Hepatocyte (in vitro differentiated cells): Measurements from ENCODE around the gene ZNF804A.

Source experiments
- CTCF ChIP-seq: fragments of 200-600 bp; sonication (generic); IDR thresholded peaks from 2 replicates; pipeline ENCODE4 v1.5.1; 2016; ENCODE audit warnings: antibody characterized with exemption, mild to moderate bottlenecking; ENCODE audit not compliant: poor library complexity
- EZH2 ChIP-seq: fragments of 200-600 bp; sonication (generic); IDR thresholded peaks from 2 replicates; pipeline ENCODE4 v1.6.1; 2016; ENCODE audit warnings: antibody characterized with exemption, mild to moderate bottlenecking, borderline replicate concordance

GRCh38 chr2:184860744-184861143 is 262.4 kb downstream of the ZNF804A start:
- TF ChIP-seq CTCF (no peak), EZH2 (no peak)
